Thoracic aorta (tissue), 2 donors: ENCODE results near the gene CPNE8. TPM values are rescaled to one million over a fixed set of nuclear protein-coding genes. Genes with fewer than 3 reads are reported as not detected.

ENCODE experiments used
- ATAC-seq: fragments of 150-250 bp; one replicate; pipeline ENCODE4 v1.8.0; 2017; ENCODE audit warnings: low read depth; ENCODE audit not compliant: insufficient number of reproducible peaks, low FRiP score
- DNase-seq: peaks from one replicate; pipeline ENCODE4 v3.0.0-alpha.2; 2020; ENCODE audit warnings: low spot score
- H3K27ac ChIP-seq, 2 donors: fragments of 200-600 bp; sonication (generic); 1 replicate in 1 of 2; 2 replicates in 1 of 2; pipeline ENCODE4 v1.5.1; 2016; ENCODE audit warnings: mild to moderate bottlenecking in 2 of 2, moderate library complexity in 2 of 2
- H3K27me3 ChIP-seq: fragments of 200-600 bp; sonication (generic); replicated peaks from 2 replicates; pipeline ENCODE4 v1.6.0; 2016; ENCODE audit warnings: mild to moderate bottlenecking; ENCODE audit not compliant: insufficient read depth
- H3K36me3 ChIP-seq: fragments of 200-600 bp; sonication (generic); one replicate; pipeline ENCODE4 v1.5.1; 2016
- H3K4me1 ChIP-seq, 2 donors: fragments of 200-600 bp; sonication (generic); 1 replicate in 1 of 2; 2 replicates in 1 of 2; pipeline versions ENCODE4 v1.5.1 to v1.6.0; 2016; ENCODE audit warnings: low read depth in 2 of 2, mild to moderate bottlenecking in 1 of 2; ENCODE audit not compliant: control insufficient read depth in 1 of 2
- H3K4me3 ChIP-seq: fragments of 200-600 bp; sonication (generic); 2 replicates; pipeline ENCODE4 v1.5.1; 2016; ENCODE audit warnings: mild to moderate bottlenecking
- H3K9me3 ChIP-seq: fragments of 200-600 bp; sonication (generic); 2 replicates; pipeline ENCODE4 v1.5.1; 2016
- CTCF ChIP-seq: fragments of 200-600 bp; sonication (generic); IDR thresholded peaks from one replicate; pipeline ENCODE4 v1.5.1; 2019; ENCODE audit warnings: antibody characterized with exemption
- total RNA-seq, 2 donors: library from RNA; depleted of rRNA; stranded (reverse); fragments of >200 nt; gene quantifications; one replicate each; pipeline versions ENCODE4 v1.1.0 to v1.2.3, GENCODE V29; 2016

The CPNE8 gene
- total RNA-seq, 2 donors from 2014 or later = 14.1 to 42.4 TPM

DNA sequence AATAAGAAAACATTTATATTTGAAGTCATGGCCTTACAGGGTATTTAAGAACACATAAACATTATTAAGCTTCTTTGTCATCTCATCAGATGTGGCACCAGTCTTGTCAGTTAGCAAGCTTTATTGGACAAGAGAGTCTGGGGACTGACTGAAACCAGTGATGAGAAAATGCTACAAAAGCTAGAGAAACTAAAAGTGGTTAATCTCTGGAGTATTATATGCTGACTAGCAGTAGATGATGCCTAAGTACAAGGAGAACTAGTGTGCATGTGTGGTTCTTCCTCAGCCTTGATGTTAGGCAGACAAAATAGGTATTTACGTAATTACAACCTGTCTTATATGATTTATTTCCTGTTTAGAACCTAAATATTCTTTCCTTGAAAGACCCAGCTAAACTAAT, 176.5 kb downstream of the CPNE8 start:
- no peak for DNase-seq
- Histone ChIP-seq H3K4me1 (peaks cover 0 to 7% of the 10 kb centered on the region in 2 donors), H3K27me3 (no peaks in the 10 kb centered on the region), H3K4me3 (no peak overlapping the region), H3K9me3 (no peaks in the 10 kb centered on the region), H3K36me3 (no peaks in the 10 kb centered on the region), H3K27ac (no peak overlapping the region)
- no peak for ATAC-seq
- TF ChIP-seq CTCF = no peak

DNA sequence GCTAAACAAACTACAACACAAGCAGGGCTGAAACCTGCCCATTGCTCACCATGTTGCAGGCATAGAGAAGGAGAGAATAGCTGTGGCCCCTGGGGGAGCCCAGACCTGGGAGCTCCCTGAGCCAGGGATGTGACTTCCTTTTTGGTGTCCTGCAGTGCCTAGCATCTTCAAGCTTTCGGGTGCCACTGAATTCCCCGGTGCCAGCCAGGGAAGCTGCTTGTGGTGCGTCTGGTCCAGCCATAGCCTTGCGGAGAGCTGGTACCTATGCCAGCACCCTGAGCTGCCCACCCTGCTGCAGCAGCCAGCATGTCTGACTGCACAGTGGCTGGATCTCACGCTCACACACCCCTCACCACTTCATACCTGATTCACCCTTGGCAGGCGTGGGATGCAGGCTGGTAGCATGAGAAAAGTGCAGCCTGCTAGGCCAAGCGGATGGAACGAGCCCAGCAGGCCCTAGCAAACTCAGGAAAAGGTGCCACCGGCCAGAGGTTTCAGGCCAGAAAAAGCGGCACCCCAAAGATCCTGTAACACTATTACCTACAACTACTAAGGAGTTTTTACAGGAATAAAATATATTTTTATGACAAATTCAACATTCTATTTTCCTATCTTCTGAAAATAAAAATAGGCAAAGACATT, 183.7 kb downstream of the CPNE8 start:
- H3K9me3 ChIP-seq = no peaks in the 10 kb centered on the region
- no peak overlapping the region for H3K27ac ChIP-seq
- TF ChIP-seq CTCF = no peak
- peaks cover 9% of the 10 kb centered on the region for H3K36me3 ChIP-seq
- H3K4me1 ChIP-seq = no peaks in the 10 kb centered on the region
- ATAC-seq (no peak), DNase-seq (no peak)
- no peaks in the 10 kb centered on the region for H3K27me3 ChIP-seq
- no peak overlapping the region for H3K4me3 ChIP-seq

GRCh38 chr12:38720661-38721060, 184.7 kb downstream of the CPNE8 start:
- no peak for ATAC-seq
- DNase-seq = no peak
- no peak overlapping the region for H3K27ac ChIP-seq
- H3K4me3 ChIP-seq = no peak overlapping the region
- H3K27me3 ChIP-seq = no peaks in the 10 kb centered on the region
- H3K4me1 ChIP-seq = no peaks in the 10 kb centered on the region
- no peaks in the 10 kb centered on the region for H3K9me3 ChIP-seq
- TF ChIP-seq CTCF = no peak
- H3K36me3 ChIP-seq = peaks cover 9% of the 10 kb centered on the region

DNA sequence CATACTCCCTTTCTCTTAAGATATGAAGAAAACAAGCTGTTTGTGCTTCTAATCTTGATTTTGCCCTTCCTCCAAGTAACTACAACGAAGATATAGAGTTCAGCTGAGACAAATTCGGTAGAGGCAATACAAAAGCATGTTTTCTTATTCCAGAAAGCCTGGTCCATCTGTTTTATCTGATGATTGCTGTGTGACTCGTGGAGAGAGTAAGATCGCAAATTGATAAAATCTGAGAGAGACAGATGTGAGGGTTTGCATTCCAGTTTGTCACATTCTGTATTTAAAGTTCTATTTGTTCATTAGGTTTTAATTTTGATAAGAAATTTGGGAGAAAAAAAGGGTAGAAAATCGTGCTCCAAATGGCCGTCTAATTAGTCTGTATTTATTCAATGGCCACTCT, 192.1 kb downstream of the CPNE8 start:
- Histone ChIP-seq H3K27ac (no peak overlapping the region), H3K36me3 (no peaks in the 10 kb centered on the region), H3K4me1 (no peaks in the 10 kb centered on the region), H3K27me3 (no peaks in the 10 kb centered on the region), H3K4me3 (no peak overlapping the region), H3K9me3 (no peaks in the 10 kb centered on the region)
- TF ChIP-seq CTCF = no peak
- no peak for DNase-seq
- ATAC-seq = no peak

DNA sequence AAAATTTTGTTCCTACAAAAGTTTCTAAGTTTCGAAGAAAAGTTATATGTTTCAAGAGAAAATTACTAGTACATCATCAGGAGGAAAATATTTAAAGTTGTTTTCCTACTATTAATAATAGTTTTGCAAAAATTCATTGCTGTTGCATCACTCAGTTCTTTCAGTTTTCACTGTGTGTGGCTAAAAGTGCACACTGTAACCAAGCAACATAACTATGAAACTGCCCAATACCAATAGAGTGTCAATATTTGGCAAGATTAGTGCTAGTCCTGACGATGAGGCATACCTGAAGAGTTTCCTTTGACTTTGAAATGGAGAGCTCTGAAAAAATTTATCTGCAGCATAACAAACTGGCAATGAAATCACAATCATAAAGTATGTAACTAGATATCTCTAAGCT, 194.3 kb downstream of the CPNE8 start:
- Histone ChIP-seq H3K4me1 (no peaks in the 10 kb centered on the region), H3K27me3 (no peaks in the 10 kb centered on the region), H3K9me3 (no peaks in the 10 kb centered on the region), H3K4me3 (no peak overlapping the region), H3K27ac (no peak overlapping the region), H3K36me3 (no peaks in the 10 kb centered on the region)
- ATAC-seq = no peak
- no peak for DNase-seq
- no peak for TF ChIP-seq CTCF
